ENCODE measurements around the gene UNC80. TPM values are rescaled to one million over a fixed set of nuclear protein-coding genes. Genes with fewer than 3 reads are reported as not detected.

Gene UNC80
- polyA plus RNA-seq, 1 of the 3 experiments (the other 2 are of a cell fraction): 0.59 TPM

- no peaks in the 10 kb centered on the region for H4K20me1 ChIP-seq (ENCODE audit: insufficient read depth)
- ChIA-PET CTCF (no interaction called here), POLR2A (no interaction called here)
- H3K4me3 ChIP-seq (ENCODE audit: low read depth in 2 of 2, low read length in 1 of 2): no peak overlapping the region
- TF ChIP-seq FOSL2 (IDR thresholded peaks at IDR 0.05; ENCODE audit: borderline replicate concordance, low read depth) (no peak), CHD2 (IDR thresholded peaks at IDR 0.05; ENCODE audit: low read length, partially characterized antibody) (no peak)
- H3K4me2 ChIP-seq: no peak overlapping the region
- no peaks in the 10 kb centered on the region for H3K79me2 ChIP-seq (ENCODE audit: insufficient read depth)
- WGBS (ENCODE audit: low lambda C conversion rate): 66% methylated on average over 2 of the region's 2 CpGs
- no peak overlapping the region for H3K9ac ChIP-seq
- H3K9me3 ChIP-seq: no peaks in the 10 kb centered on the region
- no peaks in the 10 kb centered on the region for H3K9me2 ChIP-seq
- peaks cover 0 to 8% of the 10 kb centered on the region in 2 experiments for H3K36me3 ChIP-seq (replicated peaks in 1 of 2; ENCODE audit: control insufficient read depth in 1 of 2, insufficient read depth in 2 of 2, low read length in 1 of 2)
- H3K27ac ChIP-seq (ENCODE audit: low read depth in 2 of 2, low read length in 1 of 2): no peak overlapping the region
- H2AFZ ChIP-seq (ENCODE audit: low read depth): no peak overlapping the region
- 0 out of 4 replicates have a peak, but pooled peaks cover 0 to 5% of the 10 kb centered on the region in 2 experiments for H3K4me1 ChIP-seq (ENCODE audit: control insufficient read depth in 1 of 2, insufficient read depth in 2 of 2, low read depth in 1 of 2, low read length in 1 of 2)
- no peak for DNase-seq
- no peaks in the 10 kb centered on the region for H3K27me3 ChIP-seq (ENCODE audit: insufficient read depth)
- peaks cover 13% of the 10 kb centered on the region for H3F3A ChIP-seq (replicated peaks; ENCODE audit: insufficient read depth)
These were observed 134.1 kb downstream of the UNC80 start for GRCh38 chr2:209905691-209906090.

- no peak overlapping the region for H3K9ac ChIP-seq
- no peaks in the 10 kb centered on the region for H4K20me1 ChIP-seq (ENCODE audit: insufficient read depth)
- TF ChIP-seq JUND (IDR thresholded peaks at IDR 0.05): no peak
- no peak for TF ChIP-seq TCF12 (IDR thresholded peaks at IDR 0.05)
- TF ChIP-seq GATA2 (CRISPR knock-in tag; IDR thresholded peaks at IDR 0.05): no peak
- no peak for TF ChIP-seq NFIC (IDR thresholded peaks at IDR 0.05; ENCODE audit: borderline replicate concordance)
- TF ChIP-seq RCOR1 (IDR thresholded peaks at IDR 0.05; ENCODE audit: low read length): no peak
- CTCF ChIA-PET: interaction anchor here (1.2 to 1.4 kb wide), 3 partner anchors 54 to 573 kb away, joined by 3 to 4 read pairs (median 4); no protein-coding TSS in a partner anchor
- no peak for DNase-seq
- no peaks in the 10 kb centered on the region for H3K9me2 ChIP-seq
- peaks cover 2% of the 10 kb centered on the region for H3F3A ChIP-seq (replicated peaks; ENCODE audit: insufficient read depth)
- POLR2A ChIA-PET: no interaction called here
- no peaks in the 10 kb centered on the region for H3K27me3 ChIP-seq (ENCODE audit: insufficient read depth)
- H3K4me1 ChIP-seq (ENCODE audit: control insufficient read depth in 1 of 2, insufficient read depth in 2 of 2, low read depth in 1 of 2, low read length in 1 of 2): no peaks in the 10 kb centered on the region
- H3K79me2 ChIP-seq (ENCODE audit: insufficient read depth): no peaks in the 10 kb centered on the region
- H2AFZ ChIP-seq (ENCODE audit: low read depth): no peak overlapping the region
- no peaks in the 10 kb centered on the region for H3K9me3 ChIP-seq
- H3K36me3 ChIP-seq (replicated peaks in 1 of 2; ENCODE audit: control insufficient read depth in 1 of 2, insufficient read depth in 2 of 2, low read length in 1 of 2): peaks cover 0 to 8% of the 10 kb centered on the region in 2 experiments
- no peak overlapping the region for H3K27ac ChIP-seq (ENCODE audit: low read depth in 2 of 2, low read length in 1 of 2)
- no peak overlapping the region for H3K4me3 ChIP-seq (ENCODE audit: low read depth in 2 of 2, low read length in 1 of 2)
- H3K4me2 ChIP-seq: no peak overlapping the region
These were observed 136.1 kb downstream of the UNC80 start for GRCh38 chr2:209907746-209908145.

- H3K27ac ChIP-seq (ENCODE audit: low read depth in 2 of 2, low read length in 1 of 2): no peak overlapping the region
- TF ChIP-seq FOXJ3 (CRISPR knock-in tag; IDR thresholded peaks at IDR 0.05): no peak
- TF ChIP-seq RCOR1 (IDR thresholded peaks at IDR 0.05; ENCODE audit: low read length): no peak
- no peak for TF ChIP-seq EZH2phosphoT487 (IDR thresholded peaks at IDR 0.05; ENCODE audit: borderline replicate concordance, low read depth)
- no peak for TF ChIP-seq REST (IDR thresholded peaks at IDR 0.05; ENCODE audit: low read depth, low read length)
- TF ChIP-seq USF2 (IDR thresholded peaks at IDR 0.05; ENCODE audit: borderline replicate concordance, low read depth, low read length): no peak
- no peak for TF ChIP-seq MEF2A (IDR thresholded peaks at IDR 0.05; ENCODE audit: borderline replicate concordance, low read depth)
- H4K20me1 ChIP-seq (ENCODE audit: insufficient read depth): no peaks in the 10 kb centered on the region
- no peaks in the 10 kb centered on the region for H3K4me1 ChIP-seq (ENCODE audit: control insufficient read depth in 1 of 2, insufficient read depth in 2 of 2, low read depth in 1 of 2, low read length in 1 of 2)
- H2AFZ ChIP-seq (ENCODE audit: low read depth): no peak overlapping the region
- no peak overlapping the region for H3K4me2 ChIP-seq
- DNase-seq: no peak
- CTCF ChIA-PET: interaction anchor here (1.2 to 1.4 kb wide), 2 partner anchors 53 to 574 kb away, joined by 3 to 4 read pairs; no protein-coding TSS in a partner anchor
- H3K27me3 ChIP-seq (ENCODE audit: insufficient read depth): no peaks in the 10 kb centered on the region
- no peak overlapping the region for H3K4me3 ChIP-seq (ENCODE audit: low read depth in 2 of 2, low read length in 1 of 2)
- 75% methylated on average over 1 of the region's 1 CpG for WGBS (ENCODE audit: low lambda C conversion rate)
- no peaks in the 10 kb centered on the region for H3K79me2 ChIP-seq (ENCODE audit: insufficient read depth)
- POLR2A ChIA-PET: no interaction called here
- H3F3A ChIP-seq (replicated peaks; ENCODE audit: insufficient read depth): no peaks in the 10 kb centered on the region
- no peaks in the 10 kb centered on the region for H3K9me3 ChIP-seq
- H3K9ac ChIP-seq: no peak overlapping the region
- H3K36me3 ChIP-seq (replicated peaks in 1 of 2; ENCODE audit: control insufficient read depth in 1 of 2, insufficient read depth in 2 of 2, low read length in 1 of 2): peaks cover 0 to 8% of the 10 kb centered on the region in 2 experiments
- H3K9me2 ChIP-seq: no peaks in the 10 kb centered on the region
These were observed 136.9 kb downstream of the UNC80 start for GRCh38 chr2:209908511-209908910.
